HG02870 (cell line): ENCODE measurements around the gene KRT1.
"Not testable (repeated sequence)": the region's sequence is repeated elsewhere in the genome, so short reads cannot be mapped to it uniquely, and the experiment has no call there.

Experiments
- ATAC-seq: cut with Tn5 transposase; IDR thresholded peaks from one replicate; pipeline ENCODE4 v1.9.1; 2021; ENCODE audit warnings: mild to moderate bottlenecking, moderate library complexity; ENCODE audit not compliant: unreplicated experiment

The KRT1 gene

DNA sequence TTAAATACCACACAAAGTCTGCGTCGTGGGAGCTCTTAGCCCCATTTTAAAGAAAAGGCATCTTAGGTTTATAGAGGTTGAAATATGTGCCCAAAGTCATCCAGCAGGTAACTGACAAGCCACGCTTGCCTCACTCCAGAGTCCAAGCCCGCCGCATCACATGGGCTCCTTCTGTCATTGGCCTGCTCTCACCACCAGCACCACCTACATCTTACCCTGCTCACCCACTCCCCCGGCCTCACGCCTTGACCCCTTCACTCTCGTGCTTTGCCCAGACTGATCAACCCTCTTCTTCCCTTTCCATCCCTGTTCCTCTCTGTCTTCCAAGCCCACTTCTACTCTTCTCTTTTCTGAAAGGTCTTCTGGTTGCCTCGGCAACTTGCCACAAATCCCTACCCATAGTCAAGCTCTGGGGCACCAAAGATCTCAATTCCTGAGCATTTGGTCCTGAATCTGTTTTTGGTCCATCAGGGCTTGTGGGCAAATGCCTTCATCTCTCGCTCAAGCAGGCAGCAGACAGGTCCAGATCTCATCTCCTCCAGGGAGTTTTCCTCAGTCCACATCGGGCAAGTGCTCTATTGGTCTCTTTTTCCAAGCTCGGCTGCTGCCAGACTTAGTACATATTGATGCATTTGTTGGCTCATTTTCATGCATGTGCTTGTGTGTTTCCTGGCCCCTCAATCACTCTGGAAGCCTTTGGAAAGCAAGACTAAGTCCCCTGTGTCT is 3.5 kb upstream of the KRT1 start:
- no peak for ATAC-seq

- ATAC-seq, result no peak
Measured at GRCh38 chr12:52682938-52683574, 2.8 kb upstream of the KRT1 start.

GRCh38 chr12:52682381-52682660 is 2.1 kb upstream of the KRT1 start:
- no peak for ATAC-seq

GRCh38 chr12:52681526-52682380 is 1.5 kb upstream of the KRT1 start:
- ATAC-seq, result no peak

DNA sequence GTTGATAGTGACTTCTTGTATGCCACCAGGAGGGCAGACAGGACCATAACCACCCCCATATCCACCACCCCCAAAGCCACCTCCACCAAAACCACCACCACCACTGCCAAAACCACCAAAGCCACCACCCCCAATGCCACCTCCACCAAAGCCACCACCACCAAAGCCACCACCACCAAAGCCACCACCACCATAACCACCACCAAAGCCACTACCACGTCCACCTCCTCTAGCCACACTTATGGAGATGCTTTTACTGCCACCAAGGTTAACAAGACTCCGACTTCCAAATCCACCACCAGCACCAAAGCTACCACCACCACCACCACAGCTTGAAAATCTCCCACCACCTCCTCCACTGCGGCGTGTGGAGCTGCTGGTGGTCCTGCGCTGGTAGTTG is 332 bp downstream of the KRT1 start:
- no peak for ATAC-seq

- ATAC-seq, result no peak
Measured at GRCh38 chr12:52677671-52678070, 2.5 kb downstream of the KRT1 start.

GRCh38 chr12:52677126-52677525 is 3.1 kb downstream of the KRT1 start:
- no peak for ATAC-seq

DNA sequence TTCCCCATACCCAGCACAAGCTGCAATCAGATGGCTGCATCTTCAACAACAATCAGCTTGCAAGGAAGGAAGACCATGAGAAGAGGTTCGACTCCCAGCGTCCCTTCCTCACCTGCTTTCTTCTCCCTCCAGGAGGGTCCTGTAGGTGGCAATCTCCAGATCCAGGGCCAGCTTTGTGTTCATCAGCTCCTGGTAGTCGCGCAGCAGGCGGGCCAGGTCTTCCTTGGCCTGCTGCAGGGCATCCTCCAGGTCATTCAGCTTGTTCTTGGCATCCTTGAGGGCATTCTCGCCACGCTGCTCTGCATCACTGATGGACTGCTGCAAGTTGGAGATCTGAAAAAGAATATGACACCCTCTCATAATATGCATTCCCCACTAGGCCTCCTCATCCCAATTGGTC is 4.0 kb downstream of the KRT1 start:
- no peak for ATAC-seq

DNA sequence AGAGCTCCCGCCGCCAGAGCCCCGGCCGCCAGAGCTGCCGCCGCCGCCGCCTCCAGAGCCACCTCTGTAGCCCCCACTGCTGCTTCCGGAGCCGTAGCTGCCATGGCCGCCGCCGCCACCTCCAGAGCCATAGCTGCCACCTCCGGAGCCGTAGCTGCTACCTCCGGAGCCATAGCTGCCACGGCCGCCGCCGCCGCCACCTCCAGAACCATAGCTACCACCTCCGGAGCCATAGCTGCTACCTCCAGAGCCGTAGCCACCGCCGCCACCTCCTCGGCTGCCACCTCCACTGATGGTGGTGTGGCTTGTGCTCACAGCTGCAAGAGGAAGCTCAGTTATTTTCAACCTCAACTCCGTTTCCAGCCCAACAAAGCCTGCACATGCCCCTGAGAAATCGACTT is 4.9 kb downstream of the KRT1 start:
- no peak for ATAC-seq

GRCh38 chr12:52674433-52674775 is 5.8 kb downstream of the KRT1 start:
- ATAC-seq, result no peak

GRCh38 chr12:52673713-52674432 is 6.3 kb downstream of the KRT1 start:
- ATAC-seq, result no peak

GRCh38 chr12:52673217-52673616 is 7.0 kb downstream of the KRT1 start:
- no peak for ATAC-seq

GRCh38 chr12:52672321-52672933 is 7.8 kb downstream of the KRT1 start:
- no peak for ATAC-seq

DNA sequence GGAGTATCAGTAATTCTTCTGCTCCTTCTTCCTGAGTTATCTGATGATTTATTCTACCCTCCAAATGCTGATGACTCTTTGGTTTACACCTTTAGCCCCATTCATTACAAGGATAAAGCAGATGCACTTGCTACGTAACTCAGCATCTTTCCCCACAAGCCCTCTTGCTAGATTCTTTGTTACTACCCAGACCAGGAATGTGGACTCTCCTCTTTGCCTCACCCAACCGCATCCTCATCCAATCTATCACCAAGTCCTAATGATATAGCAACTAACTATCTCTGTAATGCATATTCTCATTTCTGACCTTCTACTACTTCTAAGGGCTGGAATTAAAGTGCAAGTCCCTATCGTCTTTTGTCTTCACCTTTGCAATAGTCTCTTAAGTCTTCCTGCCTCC is 9.2 kb downstream of the KRT1 start:
- ATAC-seq, result no peak

DNA sequence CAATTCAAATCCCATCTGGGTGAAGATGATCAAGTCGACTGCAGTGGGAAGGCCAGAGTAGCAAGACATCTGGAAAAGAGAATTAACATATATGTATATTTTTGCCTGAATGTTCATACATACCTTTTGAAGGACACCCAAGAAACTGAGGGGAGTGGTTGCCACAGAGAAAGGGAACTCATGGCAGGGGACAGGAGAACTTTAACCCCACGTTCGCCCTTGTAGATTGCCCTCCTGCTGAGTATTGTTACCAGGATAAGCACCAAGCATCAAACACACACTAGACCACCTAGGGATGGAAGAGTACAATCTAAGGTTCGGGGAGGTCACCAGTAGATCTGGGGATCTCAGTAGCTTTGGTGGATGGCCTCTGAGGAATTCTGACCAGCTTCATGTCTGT is 9.7 kb downstream of the KRT1 start:
- no peak for ATAC-seq

- not testable (repeated sequence) for ATAC-seq
Measured at GRCh38 chr12:52669941-52670340, 10.3 kb downstream of the KRT1 start.

DNA sequence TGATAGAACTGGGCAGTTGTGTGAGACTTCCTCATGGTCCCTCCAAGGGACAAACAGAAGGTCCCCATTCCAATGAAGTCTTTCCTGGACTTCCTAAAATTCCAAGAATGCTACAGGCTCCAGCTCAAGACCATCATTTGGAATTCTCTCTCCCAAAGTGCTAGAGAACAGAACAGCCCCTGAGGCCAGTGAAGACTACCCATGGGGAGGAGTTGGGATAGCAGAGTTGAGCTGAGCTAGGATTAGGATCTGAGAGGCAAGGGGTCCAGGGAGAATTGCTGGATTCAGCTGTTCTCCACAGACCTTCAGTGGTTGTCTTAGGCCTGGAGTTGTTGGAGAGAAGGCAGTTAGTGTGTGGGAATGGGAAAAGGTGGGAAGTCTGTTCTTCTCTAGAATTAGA is 10.8 kb downstream of the KRT1 start:
- no peak for ATAC-seq

DNA sequence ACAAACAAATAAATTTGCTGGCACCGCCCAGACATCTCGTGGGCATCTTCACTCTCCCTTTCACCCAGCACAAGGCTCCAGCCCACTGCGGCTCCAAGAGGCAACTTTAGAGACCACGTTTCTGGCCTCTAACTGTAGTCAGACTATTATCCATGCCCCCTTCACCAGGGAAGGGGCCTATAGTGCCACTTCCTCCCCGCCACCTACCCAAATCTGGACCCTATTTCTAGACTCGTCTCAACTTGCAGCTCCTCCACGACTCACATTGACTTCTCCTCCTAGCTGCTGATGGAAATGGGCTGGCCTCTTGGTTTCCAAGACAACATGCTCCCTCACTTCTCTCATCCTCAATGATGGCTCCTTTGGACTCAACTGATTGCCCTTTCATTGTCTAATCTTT is 12.3 kb downstream of the KRT1 start:
- no peak for ATAC-seq

- ATAC-seq, result no peak
Measured at GRCh38 chr12:52667509-52667908, 12.7 kb downstream of the KRT1 start.

DNA sequence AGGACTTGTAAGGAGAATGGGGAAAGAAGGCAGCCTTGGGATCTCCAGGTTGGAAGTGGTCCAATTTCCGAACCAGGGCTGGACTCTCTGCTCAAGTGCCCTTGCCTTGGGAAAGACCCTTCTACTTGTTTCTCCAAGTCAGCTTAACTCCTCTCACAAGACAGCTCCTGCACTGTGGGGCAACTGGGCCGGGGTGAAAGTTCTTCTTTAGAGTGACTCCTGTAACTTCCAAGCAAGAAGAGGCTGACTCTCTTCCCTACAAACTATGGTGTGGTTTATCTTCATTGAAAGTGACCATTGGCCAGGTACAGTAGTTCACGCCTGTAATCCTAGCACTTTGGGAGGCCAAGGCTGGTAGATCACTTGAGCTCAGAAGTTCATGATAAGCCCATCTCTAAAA is 13.7 kb downstream of the KRT1 start:
- ATAC-seq, result no peak

DNA sequence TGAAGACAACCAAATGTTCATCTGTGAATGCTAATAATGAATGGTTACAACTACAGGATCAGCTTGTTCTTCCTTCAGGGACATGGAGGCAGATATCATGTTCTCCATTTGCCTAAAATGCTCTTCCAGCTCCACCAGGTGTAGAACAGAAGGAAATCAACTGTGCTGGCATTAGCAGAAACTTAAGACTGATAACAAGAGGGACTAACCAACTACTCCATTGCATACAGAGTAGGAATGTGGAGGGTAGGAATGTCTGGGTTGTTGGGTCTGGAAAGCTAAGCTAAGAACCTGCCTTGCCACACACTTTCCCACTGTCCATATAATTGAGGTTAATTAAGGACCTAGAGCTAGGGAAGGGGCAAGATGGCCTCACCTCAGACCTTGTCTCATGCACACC is 16.8 kb downstream of the KRT1 start:
- ATAC-seq, result no peak
